OCI-LY7 (cell line): ENCODE measurements around the gene ZSCAN25. TPM values are rescaled to one million over a fixed set of nuclear protein-coding genes. Genes with fewer than 3 reads are reported as not detected.

Experiments
- BruUV-seq: library from RNA; stranded (reverse); fragments of 400-500 nt; replicated peaks from 2 replicates; lab custom pipeline; 2021; lab: Mats Ljungman, UMichigan
- CTCF ChIA-PET: fragments of 300-600 bp; sonication (Branson Sonifier 250); formaldehyde crosslinking; loops from one replicate; lab custom pipeline; 2022; ENCODE audit warnings: antibody characterized with exemption; ENCODE audit not compliant: unreplicated experiment; lab: Charles Lee
- POLR2A ChIA-PET: fragments of 300-600 bp; sonication (Branson Sonifier 250); formaldehyde crosslinking; loops from one replicate; lab custom pipeline; 2022; ENCODE audit warnings: antibody characterized with exemption; lab: Charles Lee
- DNase-seq: peaks from one replicate; pipeline ENCODE4 v3.0.0-alpha.2; 2015; ENCODE audit warnings: low spot score
- H2AFZ ChIP-seq: fragments of 200-600 bp; sonication (generic), shearing (Covaris generic); 2 replicates; pipeline ENCODE4 v1.6.1; 2014; ENCODE audit warnings: mild to moderate bottlenecking, antibody characterized with exemption, low read length, moderate library complexity
- H3K27ac ChIP-seq: fragments of 200-600 bp; sonication (generic); 2 replicates; pipeline ENCODE4 v1.5.1; 2014; ENCODE audit warnings: mixed run types, low read depth, mild to moderate bottlenecking, moderate library complexity, low read length, inconsistent platforms; ENCODE audit not compliant: poor library complexity, severe bottlenecking
- H3K36me3 ChIP-seq: fragments of 200-600 bp; sonication (generic); 2 replicates; pipeline ENCODE4 v1.6.1; 2014; ENCODE audit warnings: mild to moderate bottlenecking, antibody characterized with exemption, low read length, moderate library complexity, mixed read lengths; ENCODE audit not compliant: insufficient read depth
- H3K4me1 ChIP-seq: fragments of 200-600 bp; sonication (generic); 2 replicates; pipeline ENCODE4 v1.5.1; 2014; ENCODE audit warnings: mild to moderate bottlenecking, low read length; ENCODE audit not compliant: insufficient read depth, poor library complexity, severe bottlenecking
- H3K4me2 ChIP-seq: fragments of 200-600 bp; sonication (generic); 2 replicates; pipeline ENCODE4 v1.6.1; 2014; ENCODE audit warnings: mild to moderate bottlenecking, low read length
- H3K4me3 ChIP-seq: fragments of 200-600 bp; sonication (generic); 2 replicates; pipeline ENCODE4 v1.5.1; 2014; ENCODE audit warnings: mild to moderate bottlenecking, low read depth, low read length; ENCODE audit not compliant: poor library complexity, severe bottlenecking
- H3K79me2 ChIP-seq: fragments of 200-600 bp; sonication (generic); 2 replicates; pipeline ENCODE4 v1.6.1; 2016; ENCODE audit warnings: low read depth, mild to moderate bottlenecking, low read length, moderate library complexity, mixed read lengths; ENCODE audit not compliant: insufficient read depth
- H3K9me2 ChIP-seq: fragments of 200-600 bp; sonication (generic); 2 replicates; pipeline ENCODE4 v1.6.1; 2016; ENCODE audit warnings: mild to moderate bottlenecking, low read length, mixed read lengths; ENCODE audit not compliant: insufficient read depth
- H3K9me3 ChIP-seq: fragments of 200-600 bp; sonication (generic); 2 replicates; pipeline ENCODE4 v1.6.1; 2014; ENCODE audit warnings: mild to moderate bottlenecking, mixed run types, low read length, mixed read lengths
- H4K20me1 ChIP-seq: fragments of 200-600 bp; sonication (generic); 2 replicates; pipeline ENCODE4 v1.6.1; 2014; ENCODE audit warnings: mild to moderate bottlenecking, antibody characterized with exemption, low read length, moderate library complexity, mixed read lengths; ENCODE audit not compliant: insufficient read depth
- EZH2phosphoT487 ChIP-seq: fragments of 200-600 bp; sonication (generic); IDR thresholded peaks from 2 replicates; pipeline ENCODE4 v1.6.1; 2018; ENCODE audit warnings: low read depth, borderline replicate concordance, mild to moderate bottlenecking, mixed run types, antibody characterized with exemption, low read length, moderate library complexity, mixed read lengths
- intact Hi-C: fragments of 100-400 bp; cut with micrococcal nuclease; formaldehyde crosslinking; loops from one replicate; pipeline ENCODE4 v1.10.0; 2022; ENCODE audit not compliant: unreplicated experiment
- total RNA-seq, 2 experiments: library from RNA; depleted of rRNA in 1 of 2; stranded (reverse); fragments of >200 nt in 1 of 2; shearing (Covaris generic) in 1 of 2; gene quantifications; 2 replicates each; pipeline ENCODE4 v1.2.3, GENCODE V29; 2014 to 2022
- TF ChIP-seq, protein P1 (sequence below): fragments of 200-600 bp; sonication (generic); conservative IDR thresholded peaks from 2 replicates; pipeline ENCODE4 v1.5.1; 2014; ENCODE audit warnings: mild to moderate bottlenecking, antibody characterized with exemption, low read length, moderate library complexity, mixed read lengths

Gene ZSCAN25
- total RNA-seq, 2 experiments from 2014 or later, result 12.0 to 14.3 TPM

DNA sequence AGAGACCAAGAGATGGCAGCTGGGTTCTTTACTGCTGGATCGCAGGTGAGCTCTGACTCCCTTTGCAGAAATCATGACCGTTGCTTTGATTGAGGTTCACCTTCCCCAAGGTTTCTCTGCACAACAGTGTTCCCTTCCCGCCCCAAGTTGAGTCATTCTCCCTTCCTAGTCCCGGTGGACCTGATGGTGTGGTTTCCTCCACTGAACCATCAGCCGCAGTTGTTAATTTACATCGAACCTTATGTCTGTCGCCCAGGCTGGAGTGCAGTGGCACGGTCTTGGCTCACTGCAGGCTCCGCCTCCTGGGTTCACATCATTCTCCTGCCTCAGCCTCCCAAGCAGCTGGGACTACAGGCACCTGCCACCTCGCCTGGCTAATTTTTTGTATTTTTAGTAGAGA is 5.8 kb downstream of the ZSCAN25 start:
- H2AFZ ChIP-seq, result no peak overlapping the region
- no peaks in the 10 kb centered on the region for H4K20me1 ChIP-seq
- TF ChIP-seq, protein P1, sequence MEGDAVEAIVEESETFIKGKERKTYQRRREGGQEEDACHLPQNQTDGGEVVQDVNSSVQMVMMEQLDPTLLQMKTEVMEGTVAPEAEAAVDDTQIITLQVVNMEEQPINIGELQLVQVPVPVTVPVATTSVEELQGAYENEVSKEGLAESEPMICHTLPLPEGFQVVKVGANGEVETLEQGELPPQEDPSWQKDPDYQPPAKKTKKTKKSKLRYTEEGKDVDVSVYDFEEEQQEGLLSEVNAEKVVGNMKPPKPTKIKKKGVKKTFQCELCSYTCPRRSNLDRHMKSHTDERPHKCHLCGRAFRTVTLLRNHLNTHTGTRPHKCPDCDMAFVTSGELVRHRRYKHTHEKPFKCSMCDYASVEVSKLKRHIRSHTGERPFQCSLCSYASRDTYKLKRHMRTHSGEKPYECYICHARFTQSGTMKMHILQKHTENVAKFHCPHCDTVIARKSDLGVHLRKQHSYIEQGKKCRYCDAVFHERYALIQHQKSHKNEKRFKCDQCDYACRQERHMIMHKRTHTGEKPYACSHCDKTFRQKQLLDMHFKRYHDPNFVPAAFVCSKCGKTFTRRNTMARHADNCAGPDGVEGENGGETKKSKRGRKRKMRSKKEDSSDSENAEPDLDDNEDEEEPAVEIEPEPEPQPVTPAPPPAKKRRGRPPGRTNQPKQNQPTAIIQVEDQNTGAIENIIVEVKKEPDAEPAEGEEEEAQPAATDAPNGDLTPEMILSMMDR, result no peak
- TF ChIP-seq EZH2phosphoT487, result no peak
- BruUV-seq, result no TSS peak
- peaks cover 3% of the 10 kb centered on the region for H3K4me1 ChIP-seq
- DNase-seq, result no peak
- no peak overlapping the region for H3K27ac ChIP-seq
- H3K36me3 ChIP-seq, result peaks cover 90% of the 10 kb centered on the region
- no peaks in the 10 kb centered on the region for H3K9me3 ChIP-seq
- CTCF ChIA-PET, result no interaction called here
- H3K9me2 ChIP-seq, result no peaks in the 10 kb centered on the region
- no peak overlapping the region for H3K4me3 ChIP-seq
- POLR2A ChIA-PET, result no interaction called here
- H3K4me2 ChIP-seq, result no peak overlapping the region
- intact Hi-C loops, result no loop called here
- peaks cover 3% of the 10 kb centered on the region; the same call in 1 of the 2 replicates for H3K79me2 ChIP-seq

DNA sequence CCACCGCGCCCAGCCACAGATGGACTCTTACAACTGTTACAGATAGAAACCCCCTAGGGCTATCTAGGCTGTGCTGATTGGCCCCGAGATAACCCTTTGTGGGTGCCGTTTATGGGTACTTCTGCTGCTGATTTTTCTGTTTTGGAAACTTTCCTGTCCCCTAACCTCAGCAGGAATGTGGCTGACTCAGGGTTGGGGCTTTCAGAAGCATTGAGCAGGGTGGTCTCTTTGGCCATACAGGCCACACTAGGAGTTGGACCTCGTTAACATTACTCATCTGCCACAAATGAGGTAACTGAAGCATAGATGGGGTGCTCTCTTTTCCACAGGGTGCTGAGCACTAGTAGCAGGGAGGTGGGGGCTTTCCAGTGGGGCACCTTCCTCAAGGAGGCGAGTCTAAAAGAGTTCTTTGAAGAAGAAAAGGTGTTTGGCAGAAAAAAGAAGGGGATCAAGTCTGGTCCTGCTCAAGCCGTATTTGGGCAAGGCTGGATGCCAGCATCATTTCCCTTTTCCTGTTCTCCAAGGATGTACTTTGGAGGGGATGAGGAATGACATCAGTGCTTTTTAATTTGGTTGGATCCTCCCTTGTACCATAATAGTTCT is 6.4 kb downstream of the ZSCAN25 start:
- Histone ChIP-seq H3K4me2 (no peak overlapping the region), H3K9me3 (no peaks in the 10 kb centered on the region), H3K4me3 (no peak overlapping the region), H4K20me1 (no peaks in the 10 kb centered on the region), H3K36me3 (peaks cover 96% of the 10 kb centered on the region), H3K4me1 (no peaks in the 10 kb centered on the region), H3K27ac (no peak overlapping the region), H3K9me2 (no peaks in the 10 kb centered on the region), H3K79me2 (no peaks in the 10 kb centered on the region), H2AFZ (no peak overlapping the region)
- POLR2A ChIA-PET, result no interaction called here
- intact Hi-C loops, result no loop called here
- no peak for DNase-seq
- no peak for TF ChIP-seq EZH2phosphoT487
- TF ChIP-seq, protein P1, result no peak
- CTCF ChIA-PET, result no interaction called here
- no TSS peak for BruUV-seq

DNA sequence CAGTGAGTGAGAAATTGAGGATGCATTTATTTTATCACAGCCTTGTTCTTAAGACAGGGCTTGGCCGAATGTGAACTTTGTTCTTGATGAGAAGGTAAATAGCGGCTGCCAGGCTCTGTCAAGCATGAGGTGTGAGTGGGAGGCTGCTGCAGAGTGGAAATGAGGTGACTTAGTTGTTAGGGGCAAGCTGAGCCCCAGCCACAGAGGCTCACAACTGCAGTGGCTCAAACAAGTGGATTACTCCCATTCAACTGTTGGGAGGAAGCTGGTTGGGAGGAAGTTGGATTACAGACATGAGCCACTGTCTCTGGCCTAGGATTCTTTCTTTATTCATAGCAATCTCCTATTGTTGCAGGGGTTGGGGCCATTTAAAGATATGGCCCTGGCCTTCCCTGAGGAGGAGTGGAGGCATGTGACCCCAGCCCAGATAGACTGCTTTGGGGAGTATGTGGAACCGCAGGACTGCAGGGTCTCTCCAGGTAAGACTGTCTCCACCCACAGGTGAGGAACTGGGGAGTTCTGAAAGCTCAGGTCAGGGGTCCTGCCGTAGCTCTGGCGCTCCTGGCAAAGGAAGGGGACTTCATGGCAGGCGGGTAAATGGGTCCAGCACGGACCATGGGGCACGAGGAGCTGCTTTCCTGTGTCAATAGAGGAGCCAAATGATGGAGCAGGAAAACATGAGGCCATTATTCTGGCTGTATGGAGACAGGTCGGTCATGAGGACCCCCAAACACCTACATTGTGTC is 7.1 kb downstream of the ZSCAN25 start:
- CTCF ChIA-PET, result no interaction called here
- POLR2A ChIA-PET, result no interaction called here
- no TSS peak for BruUV-seq
- Histone ChIP-seq H3K36me3 (peaks cover 97% of the 10 kb centered on the region), H3K9me3 (no peaks in the 10 kb centered on the region), H3K4me3 (no peak overlapping the region), H3K9me2 (no peaks in the 10 kb centered on the region), H2AFZ (no peak overlapping the region), H3K27ac (no peak overlapping the region), H4K20me1 (no peaks in the 10 kb centered on the region), H3K79me2 (no peaks in the 10 kb centered on the region), H3K4me1 (no peaks in the 10 kb centered on the region), H3K4me2 (no peak overlapping the region)
- TF ChIP-seq, protein P1, result no peak
- no peak for TF ChIP-seq EZH2phosphoT487
- DNase-seq, result no peak
- intact Hi-C loops, result no loop called here
